OCI-LY7 (cell line): ENCODE data around the gene BICD1.

Experiments used
- EZH2phosphoT487 ChIP-seq: fragments of 200-600 bp; sonication (generic); IDR thresholded peaks from 2 replicates; pipeline ENCODE4 v1.6.1; 2018; ENCODE audit warnings: low read depth, borderline replicate concordance, mild to moderate bottlenecking, mixed run types, antibody characterized with exemption, low read length, moderate library complexity, mixed read lengths
- TF ChIP-seq, protein P1 (sequence below): fragments of 200-600 bp; sonication (generic); conservative IDR thresholded peaks from 2 replicates; pipeline ENCODE4 v1.5.1; 2014; ENCODE audit warnings: mild to moderate bottlenecking, antibody characterized with exemption, low read length, moderate library complexity, mixed read lengths

DNA sequence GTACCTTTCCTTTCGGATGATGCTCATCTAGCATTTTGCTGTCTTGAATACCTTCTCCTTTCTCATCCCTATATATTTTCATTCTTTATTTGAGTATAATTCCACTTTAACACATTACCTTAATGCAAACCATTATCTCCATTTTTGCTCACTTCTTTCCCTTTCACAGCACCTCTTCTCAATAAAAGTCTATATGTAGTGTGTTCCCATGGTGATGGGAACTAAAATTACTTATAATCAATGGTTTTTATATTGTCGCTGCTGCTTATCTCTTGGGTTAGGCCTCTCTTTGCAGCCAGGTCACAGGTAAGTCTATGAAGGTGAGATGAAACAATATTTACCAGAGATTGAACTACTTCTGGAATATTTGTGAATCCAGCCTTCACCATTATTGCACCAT is 171.1 kb downstream of the BICD1 start:
- TF ChIP-seq, protein P1, sequence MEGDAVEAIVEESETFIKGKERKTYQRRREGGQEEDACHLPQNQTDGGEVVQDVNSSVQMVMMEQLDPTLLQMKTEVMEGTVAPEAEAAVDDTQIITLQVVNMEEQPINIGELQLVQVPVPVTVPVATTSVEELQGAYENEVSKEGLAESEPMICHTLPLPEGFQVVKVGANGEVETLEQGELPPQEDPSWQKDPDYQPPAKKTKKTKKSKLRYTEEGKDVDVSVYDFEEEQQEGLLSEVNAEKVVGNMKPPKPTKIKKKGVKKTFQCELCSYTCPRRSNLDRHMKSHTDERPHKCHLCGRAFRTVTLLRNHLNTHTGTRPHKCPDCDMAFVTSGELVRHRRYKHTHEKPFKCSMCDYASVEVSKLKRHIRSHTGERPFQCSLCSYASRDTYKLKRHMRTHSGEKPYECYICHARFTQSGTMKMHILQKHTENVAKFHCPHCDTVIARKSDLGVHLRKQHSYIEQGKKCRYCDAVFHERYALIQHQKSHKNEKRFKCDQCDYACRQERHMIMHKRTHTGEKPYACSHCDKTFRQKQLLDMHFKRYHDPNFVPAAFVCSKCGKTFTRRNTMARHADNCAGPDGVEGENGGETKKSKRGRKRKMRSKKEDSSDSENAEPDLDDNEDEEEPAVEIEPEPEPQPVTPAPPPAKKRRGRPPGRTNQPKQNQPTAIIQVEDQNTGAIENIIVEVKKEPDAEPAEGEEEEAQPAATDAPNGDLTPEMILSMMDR = no peak
- no peak for TF ChIP-seq EZH2phosphoT487
